Measurements from ENCODE around the gene ADGRV1. TPM values are rescaled to one million over a fixed set of nuclear protein-coding genes. Genes with fewer than 3 reads are reported as not detected.

The ADGRV1 gene
- total and polyA plus RNA-seq, 8 donors = 0.75 to 10.3 (median 4.0) TPM

DNA sequence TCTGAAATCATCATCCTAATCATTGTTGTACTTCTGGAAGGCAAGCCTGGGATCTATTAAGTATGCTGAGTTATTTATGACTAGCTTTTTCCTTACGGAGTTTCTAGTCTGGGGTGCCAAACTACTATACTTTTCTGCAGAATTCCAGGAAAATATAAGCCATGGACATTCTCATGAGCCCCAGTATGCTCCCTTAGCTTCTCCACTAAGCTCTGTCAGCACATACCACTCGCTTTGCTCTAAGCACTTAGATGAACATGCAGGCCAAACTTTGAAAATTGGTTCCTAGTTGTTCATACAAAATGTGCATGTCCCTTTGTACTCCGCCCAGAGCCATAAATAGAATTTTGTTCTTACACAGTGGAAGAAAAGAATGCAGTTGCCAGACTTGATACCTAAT, 539.9 kb downstream of the ADGRV1 start:
- intact Hi-C loops (cut with DNase I; ENCODE audit: low total_unique reads) = loop anchor here (5.0 to 10.0 kb wide), 2 partner anchors 164 to 221 kb away; no protein-coding TSS in a partner anchor
- DNase-seq = peak in 1 of 2 donors; percentile 69
- Histone ChIP-seq H3K4me3 (no peak overlapping the region), H3K36me3 (no peaks in the 10 kb centered on the region), H3K9me3 (no peaks in the 10 kb centered on the region), H3K27me3 (no peaks in the 10 kb centered on the region), H3K4me1 (peaks cover 0 to 23% (median 6%) of the 10 kb centered on the region in 4 donors), H3K27ac (no peak overlapping the region)
- 56 to 73% (median 62%) methylated on average over 3 of the region's 3 CpGs for WGBS, 5 donors
- no peak for TF ChIP-seq POLR2A (IDR thresholded peaks at IDR 0.05)
- no peak for TF ChIP-seq POLR2AphosphoS5 (IDR thresholded peaks at IDR 0.05)
- no peak for TF ChIP-seq EP300 (IDR thresholded peaks at IDR 0.05)
- TF ChIP-seq, protein P1, sequence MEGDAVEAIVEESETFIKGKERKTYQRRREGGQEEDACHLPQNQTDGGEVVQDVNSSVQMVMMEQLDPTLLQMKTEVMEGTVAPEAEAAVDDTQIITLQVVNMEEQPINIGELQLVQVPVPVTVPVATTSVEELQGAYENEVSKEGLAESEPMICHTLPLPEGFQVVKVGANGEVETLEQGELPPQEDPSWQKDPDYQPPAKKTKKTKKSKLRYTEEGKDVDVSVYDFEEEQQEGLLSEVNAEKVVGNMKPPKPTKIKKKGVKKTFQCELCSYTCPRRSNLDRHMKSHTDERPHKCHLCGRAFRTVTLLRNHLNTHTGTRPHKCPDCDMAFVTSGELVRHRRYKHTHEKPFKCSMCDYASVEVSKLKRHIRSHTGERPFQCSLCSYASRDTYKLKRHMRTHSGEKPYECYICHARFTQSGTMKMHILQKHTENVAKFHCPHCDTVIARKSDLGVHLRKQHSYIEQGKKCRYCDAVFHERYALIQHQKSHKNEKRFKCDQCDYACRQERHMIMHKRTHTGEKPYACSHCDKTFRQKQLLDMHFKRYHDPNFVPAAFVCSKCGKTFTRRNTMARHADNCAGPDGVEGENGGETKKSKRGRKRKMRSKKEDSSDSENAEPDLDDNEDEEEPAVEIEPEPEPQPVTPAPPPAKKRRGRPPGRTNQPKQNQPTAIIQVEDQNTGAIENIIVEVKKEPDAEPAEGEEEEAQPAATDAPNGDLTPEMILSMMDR (IDR thresholded peaks at IDR 0.05) = no peak

DNA sequence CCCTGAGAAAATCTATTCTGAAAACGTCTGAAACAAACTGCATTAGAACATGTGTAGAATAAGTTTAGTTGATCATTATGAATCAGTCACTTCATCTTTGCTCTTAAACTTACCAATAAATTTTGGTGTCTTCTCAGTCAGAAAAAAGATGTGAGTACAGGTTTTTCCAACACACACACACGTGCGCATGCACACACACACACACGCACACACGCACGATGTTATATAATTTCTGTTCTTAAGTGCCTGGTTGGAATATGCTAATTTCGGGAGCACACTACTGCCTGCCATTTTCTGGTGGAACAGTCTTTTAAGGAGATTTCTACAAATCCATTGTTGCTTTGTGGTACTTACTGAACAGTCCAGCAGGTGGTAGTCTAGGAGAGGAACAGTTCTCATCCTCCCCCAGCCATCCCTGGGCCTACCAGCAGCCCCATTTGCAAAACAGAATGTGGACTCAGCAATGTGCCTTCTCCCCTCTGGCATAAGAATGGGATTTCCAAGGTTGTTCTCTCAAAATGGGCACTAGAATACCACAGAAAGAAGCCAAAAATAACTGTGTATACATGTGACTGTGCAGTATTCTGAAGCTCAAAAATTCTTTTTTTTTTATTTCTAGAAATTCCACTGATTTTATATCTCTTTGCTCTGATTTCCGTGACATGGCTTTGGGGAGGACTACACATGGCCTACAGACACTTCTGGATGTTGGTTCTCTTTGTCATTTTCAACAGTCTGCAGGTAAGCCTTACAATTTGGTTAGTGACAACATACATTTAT, 543.2 kb downstream of the ADGRV1 start:
- intact Hi-C loops (cut with DNase I; ENCODE audit: low total_unique reads) = loop anchor here (10.0 kb wide), 1 partner anchor 283 kb away; the partner anchor contains the start of gene ARRDC3
- peak; percentile 65 to 91 for DNase-seq
- Histone ChIP-seq H3K27me3 (no peaks in the 10 kb centered on the region), H3K36me3 (no peaks in the 10 kb centered on the region), H3K9me3 (no peaks in the 10 kb centered on the region), H3K4me1 (peaks cover 0 to 22% (median 6%) of the 10 kb centered on the region in 4 donors), H3K4me3 (no peak overlapping the region), H3K27ac (no peak overlapping the region)
- WGBS, 5 donors = 26 to 51% (median 40%) methylated on average over 8 of the region's 8 CpGs
- TF ChIP-seq, protein P1 (IDR thresholded peaks at IDR 0.05) = peak in 5 of 7 experiments; percentile 67 to 88 (median 76)
- no peak for TF ChIP-seq EP300 (IDR thresholded peaks at IDR 0.05)
- TF ChIP-seq POLR2AphosphoS5 (IDR thresholded peaks at IDR 0.05) = peak in 1 of 3 donors; percentile 64
- no peak for TF ChIP-seq POLR2A (IDR thresholded peaks at IDR 0.05)

DNA sequence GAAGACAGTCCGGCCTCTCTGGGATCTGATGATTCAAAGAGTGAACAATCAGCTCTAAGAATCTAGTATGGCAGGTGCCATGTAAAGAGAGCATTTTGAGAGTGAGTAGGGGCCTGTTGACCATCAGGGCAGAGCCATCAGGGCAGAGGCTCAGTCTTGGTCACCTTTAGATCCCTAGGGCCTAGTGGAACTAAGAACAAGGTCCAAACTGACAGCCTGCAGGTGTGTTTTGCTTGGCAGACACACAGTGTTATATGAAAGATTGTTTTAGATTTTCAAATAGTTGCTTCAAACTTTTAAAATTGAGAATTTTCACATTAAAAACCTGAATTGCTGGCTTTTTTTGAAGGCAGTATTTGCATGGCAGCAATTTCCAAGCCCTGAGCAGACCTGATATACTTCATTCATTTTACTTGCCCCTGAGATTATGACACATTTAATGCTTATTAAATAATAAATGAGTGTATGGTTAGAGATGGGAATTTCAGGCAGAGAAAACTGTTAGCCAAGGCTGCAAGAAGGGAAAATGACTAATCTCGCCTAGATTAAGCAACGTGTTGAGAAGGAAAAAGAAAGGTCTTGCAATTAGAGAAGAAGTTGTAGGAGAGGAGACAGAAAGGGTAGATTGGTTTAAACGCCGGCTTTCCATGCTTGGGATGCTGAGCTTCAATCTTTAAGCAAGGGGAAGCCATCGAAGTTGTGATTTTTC, 544.9 kb downstream of the ADGRV1 start:
- H3K4me1 ChIP-seq = peaks cover 0 to 17% (median 3%) of the 10 kb centered on the region in 4 donors
- no peak for TF ChIP-seq POLR2A (IDR thresholded peaks at IDR 0.05)
- WGBS, 5 donors = 80 to 88% (median 82%) methylated on average over 6 of the region's 6 CpGs
- H3K36me3 ChIP-seq = no peaks in the 10 kb centered on the region
- intact Hi-C loops (cut with DNase I; ENCODE audit: low total_unique reads) = loop anchor here (10.0 kb wide), 1 partner anchor 281 kb away; the partner anchor contains the start of gene ARRDC3
- H3K4me3 ChIP-seq = no peak overlapping the region
- H3K9me3 ChIP-seq = no peaks in the 10 kb centered on the region
- no peak for DNase-seq
- H3K27ac ChIP-seq = no peak overlapping the region
- H3K27me3 ChIP-seq = no peaks in the 10 kb centered on the region

DNA sequence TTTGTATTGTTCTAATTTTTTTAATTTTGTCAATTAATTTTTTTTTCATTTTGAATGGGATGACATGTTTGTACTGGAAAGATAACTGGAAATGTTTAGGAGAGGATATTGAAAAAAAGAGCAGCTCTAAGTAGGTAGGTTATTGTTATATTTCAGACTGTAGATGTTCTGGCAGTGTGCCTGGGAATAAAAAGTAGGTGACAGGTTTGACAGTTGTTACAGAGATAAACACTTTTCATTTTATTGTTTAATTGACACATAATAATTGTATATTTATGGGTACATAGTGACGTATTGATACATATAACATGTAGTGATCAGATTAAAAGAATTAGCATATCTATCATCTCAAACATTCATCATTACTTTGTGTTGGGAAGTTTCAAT, 545.5 kb downstream of the ADGRV1 start:
- H3K4me3 ChIP-seq = no peak overlapping the region
- 72 to 83% (median 74%) methylated on average over 1 of the region's 1 CpG for WGBS, 5 donors
- peaks cover 0 to 12% (median under 1%) of the 10 kb centered on the region in 4 donors for H3K4me1 ChIP-seq
- H3K36me3 ChIP-seq = no peaks in the 10 kb centered on the region
- H3K9me3 ChIP-seq = no peaks in the 10 kb centered on the region
- intact Hi-C loops (cut with DNase I; ENCODE audit: low total_unique reads) = loop anchor here (10.0 kb wide), 1 partner anchor 281 kb away; the partner anchor contains the start of gene ARRDC3
- no peak overlapping the region for H3K27ac ChIP-seq
- no peak for DNase-seq
- no peaks in the 10 kb centered on the region for H3K27me3 ChIP-seq
- no peak for TF ChIP-seq EP300 (IDR thresholded peaks at IDR 0.05)
- TF ChIP-seq, protein P1 (IDR thresholded peaks at IDR 0.05) = no peak
- no peak for TF ChIP-seq POLR2AphosphoS5 (IDR thresholded peaks at IDR 0.05)
- no peak for TF ChIP-seq POLR2A (IDR thresholded peaks at IDR 0.05)

All from stomach (tissue), 9 donors.